ENCODE measurements around the gene CHCHD4. TPM values are rescaled to one million over a fixed set of nuclear protein-coding genes. Genes with fewer than 3 reads are reported as not detected.

Gene CHCHD4
- total RNA-seq, 1 experiment from 2014 or later = 43.3 TPM

GRCh38 chr3:14120111-14120920, 4.4 kb downstream of the CHCHD4 start:
- TF ChIP-seq EZH2 (IDR thresholded peaks at IDR 0.05; ENCODE audit: low read length, unreplicated experiment) = no peak
- TF ChIP-seq CTCF (conservative IDR thresholded peaks at IDR 0.05; ENCODE audit: low read depth, low read length) = no peak
- TF ChIP-seq EZH2phosphoT487 (IDR thresholded peaks at IDR 0.05; ENCODE audit: borderline replicate concordance, low read length) = no peak
- no peak overlapping the region for H3K27ac ChIP-seq (ENCODE audit: low read length)
- no peak for DNase-seq
- no peak overlapping the region for H3K4me2 ChIP-seq (ENCODE audit: low read length)
- H3K9me3 ChIP-seq (ENCODE audit: low read length) = no peaks in the 10 kb centered on the region
- H4K20me1 ChIP-seq (ENCODE audit: low read length) = no peaks in the 10 kb centered on the region
- H3K9me2 ChIP-seq (replicated peaks; ENCODE audit: low read length) = no peaks in the 10 kb centered on the region
- H3K36me3 ChIP-seq (ENCODE audit: low read depth, low read length) = peaks cover 17% of the 10 kb centered on the region; the same call in 1 of the 2 replicates
- no peak overlapping the region for H2AFZ ChIP-seq (ENCODE audit: low read length)
- peaks cover 11% of the 10 kb centered on the region for H3K4me1 ChIP-seq (ENCODE audit: insufficient read depth, low read length)
- BruUV-seq (replicated peaks) = no TSS peak
- no peak for ATAC-seq
- CTCF ChIA-PET = interaction anchor here (0.7 kb wide), 1 partner anchor 17 kb away, joined by 3 read pairs; no protein-coding TSS in a partner anchor
- H3F3A ChIP-seq (ENCODE audit: low read length, unreplicated experiment) = no peaks in the 10 kb centered on the region
- intact Hi-C loops (cut with micrococcal nuclease) = loop anchor here (10.0 kb wide), 1 partner anchor 466 kb away; no protein-coding TSS in a partner anchor
- H3K9ac ChIP-seq (ENCODE audit: low read length) = no peak overlapping the region
- no peaks in the 10 kb centered on the region for H3K27me3 ChIP-seq (ENCODE audit: low read length)
- H3K79me2 ChIP-seq (ENCODE audit: low read length) = peaks cover 72% of the 10 kb centered on the region
- no peak overlapping the region for H3K4me3 ChIP-seq (ENCODE audit: low read length)
- POLR2A ChIA-PET (ENCODE audit: unreplicated experiment) = interaction anchor here (0.7 kb wide), 1 partner anchor 863 kb away, joined by 5 read pairs; no protein-coding TSS in a partner anchor

DNA sequence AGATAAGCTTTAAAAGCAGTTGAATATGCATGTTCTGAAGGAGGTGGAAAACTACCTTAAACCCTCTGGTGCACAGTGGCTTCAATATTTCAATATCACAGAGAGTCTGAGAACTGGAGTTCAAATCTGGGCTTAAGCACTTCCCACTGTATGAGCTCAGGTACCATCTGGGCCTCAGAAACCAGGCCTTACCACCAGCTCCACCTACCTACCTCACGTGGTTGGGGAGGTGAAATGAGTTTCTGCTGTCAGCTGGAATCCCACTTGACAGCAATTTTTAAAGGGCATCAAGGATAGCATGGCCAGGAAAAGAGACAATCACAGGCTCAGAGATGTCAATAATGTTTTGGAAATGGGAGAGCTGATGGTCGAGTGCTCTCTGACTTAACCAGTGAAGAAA, 5.0 kb downstream of the CHCHD4 start:
- H3K36me3 ChIP-seq (ENCODE audit: low read depth, low read length) = peaks cover 23% of the 10 kb centered on the region
- no peak for DNase-seq
- ChIA-PET CTCF (interaction anchor here (0.5 kb wide), 1 partner anchor 364 kb away, joined by 3 read pairs; no protein-coding TSS in a partner anchor), POLR2A (ENCODE audit: unreplicated experiment) (no interaction called here)
- no peak for ATAC-seq
- H2AFZ ChIP-seq (ENCODE audit: low read length) = no peak overlapping the region
- H3K9me2 ChIP-seq (replicated peaks; ENCODE audit: low read length) = no peaks in the 10 kb centered on the region
- H3K4me3 ChIP-seq (ENCODE audit: low read length) = no peak overlapping the region
- intact Hi-C loops (cut with micrococcal nuclease) = loop anchor here (10.0 kb wide), 1 partner anchor 465 kb away; no protein-coding TSS in a partner anchor
- no peaks in the 10 kb centered on the region for H4K20me1 ChIP-seq (ENCODE audit: low read length)
- H3K27ac ChIP-seq (ENCODE audit: low read length) = no peak overlapping the region
- H3K79me2 ChIP-seq (ENCODE audit: low read length) = peaks cover 67% of the 10 kb centered on the region
- TF ChIP-seq CTCF (conservative IDR thresholded peaks at IDR 0.05; ENCODE audit: low read depth, low read length) = no peak
- no peak for TF ChIP-seq EZH2phosphoT487 (IDR thresholded peaks at IDR 0.05; ENCODE audit: borderline replicate concordance, low read length)
- no peak for TF ChIP-seq EZH2 (IDR thresholded peaks at IDR 0.05; ENCODE audit: low read length, unreplicated experiment)
- no peaks in the 10 kb centered on the region for H3K9me3 ChIP-seq (ENCODE audit: low read length)
- BruUV-seq (replicated peaks) = no TSS peak
- no peak overlapping the region for H3K4me2 ChIP-seq (ENCODE audit: low read length)
- H3K27me3 ChIP-seq (ENCODE audit: low read length) = no peaks in the 10 kb centered on the region
- peaks cover 15% of the 10 kb centered on the region for H3K4me1 ChIP-seq (ENCODE audit: insufficient read depth, low read length)
- no peak overlapping the region for H3K9ac ChIP-seq (ENCODE audit: low read length)
- no peaks in the 10 kb centered on the region for H3F3A ChIP-seq (ENCODE audit: low read length, unreplicated experiment)

Measured in PC-3 (cell line).